Right lobe of liver (tissue), 4 donors: Measurements from ENCODE around the gene MAF.

Experiments
- CTCF ChIP-seq, 4 donors: fragments of 200-600 bp in 3 of 4; fragments of 450-650 bp in 1 of 4; IDR thresholded peaks; one replicate each; pipeline versions ENCODE4 v1.5.1 to v1.8.0; 2016 to 2022; ENCODE audit warnings: antibody characterized with exemption in 4 of 4, mild to moderate bottlenecking in 2 of 4
- POLR2A ChIP-seq: fragments of 450-650 bp; IDR thresholded peaks from one replicate; pipeline ENCODE4 v1.6.1; 2017; ENCODE audit warnings: antibody characterized with exemption, mild to moderate bottlenecking
- donor health status: DM: no; HTN: no; CAD: no.
- donor health status: DM: no; HTN: no; CAD: no.
- donor health status: DM: no; HTN: yes; CAD: no.

GRCh38 chr16:79559532-79559931, 41.0 kb downstream of the MAF start:
- no peak for TF ChIP-seq POLR2A
- TF ChIP-seq CTCF (IDR thresholded peaks at IDR 0.05): no peak
